ENCODE results near the gene PRKD2.

The PRKD2 gene

DNA sequence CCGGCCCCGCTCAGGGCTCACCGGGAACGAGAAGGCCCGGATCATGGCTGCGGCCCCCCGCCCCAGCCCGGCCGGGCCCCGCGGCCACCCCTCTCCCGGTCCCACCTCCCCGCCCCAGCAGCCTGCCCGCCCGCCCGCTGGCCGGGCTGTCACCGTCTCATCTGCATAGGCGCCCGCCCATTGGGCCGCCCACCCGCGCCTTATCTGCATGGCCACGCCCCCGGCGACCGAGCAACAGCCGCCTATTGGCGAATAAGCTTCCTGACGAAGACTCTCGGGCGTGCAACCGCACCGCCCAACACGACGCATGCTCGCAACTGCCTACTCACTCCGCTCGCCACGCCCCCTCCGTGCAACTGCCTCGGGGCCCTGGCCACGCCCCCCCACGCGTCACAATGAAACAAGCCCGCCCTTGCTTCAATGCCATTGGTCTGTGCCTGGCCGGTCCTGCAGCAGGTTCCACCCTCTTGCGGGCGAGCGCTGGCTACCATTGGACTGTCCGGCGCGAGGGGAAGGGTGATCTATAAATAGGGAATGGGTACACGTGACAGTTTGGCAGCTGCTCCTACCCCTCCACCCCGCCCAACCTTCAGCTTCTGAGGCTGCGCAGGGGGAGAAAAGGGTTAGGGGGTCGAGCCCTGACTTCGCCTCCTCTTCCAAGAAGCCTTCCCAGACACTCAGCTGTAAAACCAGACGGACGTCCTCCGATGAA, 55.7 kb downstream of the PRKD2 start, which contains the start of gene DACT3:
DACT3 (minus strand) TSS at position 163 of the 712 bp plus-strand sequence; CDS start at position 45, 118 bp downstream.
- peak; percentile 100 for DNase-seq (ENCODE audit: low read depth)

GRCh38 chr19:46660551-46661019, 56.3 kb downstream of the PRKD2 start:
- DNase-seq (ENCODE audit: low read depth), result no peak

GRCh38 chr19:46660008-46660517, 56.9 kb downstream of the PRKD2 start:
- no peak for DNase-seq (ENCODE audit: low read depth)

DNA sequence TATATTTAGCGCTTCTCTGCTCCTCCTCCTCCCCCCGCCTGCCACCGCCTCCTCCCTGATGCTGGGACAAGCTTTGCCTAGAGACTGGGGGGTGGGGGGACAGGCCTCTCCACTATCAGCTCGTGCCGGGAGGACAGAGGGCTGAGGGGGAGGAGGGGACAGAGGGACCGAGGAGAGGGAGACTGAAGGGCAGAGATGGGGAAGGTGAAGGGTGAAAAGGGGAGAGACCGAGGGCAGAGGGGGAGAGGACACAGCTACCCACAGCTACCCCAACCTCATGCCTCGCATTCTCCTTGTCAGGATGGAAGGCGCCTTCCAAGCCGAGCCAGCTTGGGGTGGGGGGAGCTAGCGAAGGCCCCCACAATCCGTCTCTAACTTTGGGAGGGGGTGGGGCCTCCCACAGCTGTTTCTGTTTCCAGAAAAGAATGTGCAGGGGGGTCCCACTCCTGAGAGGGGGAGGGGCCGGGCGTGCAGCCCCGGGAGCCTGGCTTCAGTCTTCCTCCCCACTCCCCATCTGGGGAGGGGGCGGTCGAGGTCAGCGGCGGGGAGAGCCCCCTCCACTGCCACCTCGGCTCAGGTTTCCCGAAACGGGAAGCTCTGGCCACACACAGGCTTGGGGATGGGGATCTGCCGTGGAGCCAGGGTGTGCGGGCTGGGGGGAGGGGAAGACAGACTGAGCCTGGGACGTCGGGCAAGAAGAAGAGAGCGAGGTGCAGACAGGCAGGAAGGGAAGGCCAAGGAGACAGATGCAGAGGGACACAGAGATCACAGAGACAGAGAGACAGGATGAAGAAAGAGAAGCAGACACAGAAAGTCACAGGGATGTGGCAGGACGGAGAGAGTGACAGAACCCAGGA, 57.5 kb downstream of the PRKD2 start:
- no peak for DNase-seq (ENCODE audit: low read depth)

GRCh38 chr19:46656541-46656940, 60.4 kb downstream of the PRKD2 start:
- no peak for DNase-seq (ENCODE audit: low read depth)

- DNase-seq (ENCODE audit: low read depth), result no peak
Measured at GRCh38 chr19:46654621-46655152, 62.2 kb downstream of the PRKD2 start.

DNA sequence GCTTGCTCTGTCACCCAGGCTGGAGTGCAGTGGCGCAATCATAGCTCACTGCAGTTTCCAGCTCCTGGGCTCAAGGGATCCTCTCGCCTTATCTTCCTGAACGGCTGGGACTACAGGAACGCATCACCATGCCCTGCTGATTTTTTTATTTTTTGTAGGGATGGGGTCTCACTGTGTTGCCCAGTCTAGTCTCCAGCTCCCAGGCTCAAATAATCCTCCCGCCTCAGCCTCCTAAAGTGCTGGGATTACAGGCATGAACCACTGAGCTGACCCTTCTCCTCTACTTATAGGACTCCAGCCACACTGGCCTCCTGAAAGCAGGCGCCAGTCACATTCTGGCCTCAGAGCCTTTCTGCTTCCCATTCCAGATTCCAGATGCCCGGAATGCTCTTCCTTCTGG, 66.5 kb downstream of the PRKD2 start:
- DNase-seq (ENCODE audit: low read depth), result no peak

GRCh38 chr19:46648961-46649960, 67.7 kb downstream of the PRKD2 start:
- no peak for DNase-seq (ENCODE audit: low read depth)

GRCh38 chr19:46648060-46648960, 68.6 kb downstream of the PRKD2 start:
- no peak for DNase-seq (ENCODE audit: low read depth)

DNA sequence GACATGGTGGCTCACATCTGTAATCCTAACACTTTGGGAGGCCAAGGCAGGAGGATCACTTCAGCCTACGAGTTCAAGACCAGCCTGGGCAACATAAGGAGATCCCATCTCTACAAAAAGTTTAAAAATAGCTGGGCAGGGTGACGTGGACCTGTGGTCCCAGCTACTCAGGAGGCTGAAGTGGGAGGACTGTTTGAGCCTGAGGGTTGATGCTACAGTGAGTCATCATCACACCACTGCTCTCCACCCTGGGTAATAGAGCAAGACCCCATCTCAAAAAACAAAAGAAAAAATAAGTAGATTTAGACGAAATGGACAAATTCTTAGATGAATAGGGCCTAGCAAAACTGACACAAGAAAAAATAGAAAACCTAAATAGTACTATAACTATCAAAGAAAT, 70.5 kb downstream of the PRKD2 start:
- DNase-seq (ENCODE audit: low read depth), result no peak

- DNase-seq (ENCODE audit: low read depth), result no peak
Measured at GRCh38 chr19:46644720-46645119, 72.2 kb downstream of the PRKD2 start.

DNA sequence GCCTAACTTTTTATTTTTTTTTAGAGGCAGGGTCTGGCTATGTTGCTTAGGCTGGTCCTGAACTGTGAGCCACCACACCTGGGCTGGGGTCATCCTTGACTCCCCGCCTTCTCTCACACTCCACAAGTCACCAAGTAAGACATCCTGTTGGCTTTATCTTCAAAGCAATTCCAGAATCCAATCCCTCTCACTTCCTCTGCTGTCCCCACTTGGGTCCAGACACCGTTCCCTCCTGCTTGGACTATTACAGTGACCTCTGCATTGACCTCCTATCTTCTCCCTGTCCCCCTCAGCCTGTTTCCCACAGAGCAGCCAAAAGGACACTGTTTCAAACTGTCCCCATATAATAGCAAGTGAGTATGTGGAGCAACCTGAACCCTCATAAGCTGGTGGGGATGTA, 76.3 kb downstream of the PRKD2 start:
- DNase-seq (ENCODE audit: low read depth), result no peak

- DNase-seq (ENCODE audit: low read depth), result no peak
Measured at GRCh38 chr19:46639358-46640182, 77.3 kb downstream of the PRKD2 start.

GRCh38 chr19:46637224-46637623, 79.7 kb downstream of the PRKD2 start:
- DNase-seq (ENCODE audit: low read depth), result no peak

DNA sequence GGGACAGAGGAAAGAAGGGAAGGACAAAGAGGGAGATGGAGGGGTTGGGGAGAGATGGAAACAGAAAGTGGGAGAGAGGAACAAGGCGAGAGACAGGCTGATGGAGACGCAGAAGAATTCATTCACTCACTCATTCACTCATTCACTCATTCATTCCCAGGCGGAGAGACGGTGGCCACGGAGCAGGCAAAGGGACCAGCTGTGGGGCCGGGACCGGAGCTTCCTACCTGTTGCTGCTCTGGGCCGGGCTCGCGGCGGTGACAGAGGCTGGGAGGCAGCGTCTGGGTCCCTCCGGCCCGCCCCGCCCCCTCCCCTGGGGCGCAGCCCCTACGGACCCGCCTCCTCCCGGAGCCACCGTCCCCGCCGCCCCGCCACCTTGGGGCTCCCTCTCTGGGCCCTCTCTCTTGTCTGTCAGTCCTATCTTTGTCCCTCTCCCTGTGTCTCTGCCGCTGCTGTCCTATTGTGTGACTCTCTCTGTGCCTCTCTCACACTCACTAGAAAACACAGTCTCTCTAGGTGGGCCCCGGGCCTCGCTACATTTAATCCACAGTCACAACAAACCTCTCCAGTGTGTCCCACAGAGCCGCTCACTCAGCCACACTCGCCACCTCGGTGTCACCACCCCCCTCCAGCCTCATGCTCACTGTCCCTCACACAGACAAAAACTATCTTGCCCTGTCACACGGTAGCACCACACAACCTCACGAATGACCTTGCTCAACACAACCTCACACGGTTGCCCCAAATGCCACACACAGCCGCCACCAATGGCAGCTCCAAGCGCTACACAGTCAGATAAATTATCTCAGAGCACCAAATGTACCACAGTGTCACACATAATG, 80.8 kb downstream of the PRKD2 start, which contains the start of gene GNG8:
GNG8 (minus strand) TSS at position 283 of the 842 bp plus-strand sequence. CDS start 1,520 bp downstream, outside the sequence.
- DNase-seq (ENCODE audit: low read depth), result no peak

- DNase-seq (ENCODE audit: low read depth), result no peak
Measured at GRCh38 chr19:46634656-46635218, 82.2 kb downstream of the PRKD2 start.

DNA sequence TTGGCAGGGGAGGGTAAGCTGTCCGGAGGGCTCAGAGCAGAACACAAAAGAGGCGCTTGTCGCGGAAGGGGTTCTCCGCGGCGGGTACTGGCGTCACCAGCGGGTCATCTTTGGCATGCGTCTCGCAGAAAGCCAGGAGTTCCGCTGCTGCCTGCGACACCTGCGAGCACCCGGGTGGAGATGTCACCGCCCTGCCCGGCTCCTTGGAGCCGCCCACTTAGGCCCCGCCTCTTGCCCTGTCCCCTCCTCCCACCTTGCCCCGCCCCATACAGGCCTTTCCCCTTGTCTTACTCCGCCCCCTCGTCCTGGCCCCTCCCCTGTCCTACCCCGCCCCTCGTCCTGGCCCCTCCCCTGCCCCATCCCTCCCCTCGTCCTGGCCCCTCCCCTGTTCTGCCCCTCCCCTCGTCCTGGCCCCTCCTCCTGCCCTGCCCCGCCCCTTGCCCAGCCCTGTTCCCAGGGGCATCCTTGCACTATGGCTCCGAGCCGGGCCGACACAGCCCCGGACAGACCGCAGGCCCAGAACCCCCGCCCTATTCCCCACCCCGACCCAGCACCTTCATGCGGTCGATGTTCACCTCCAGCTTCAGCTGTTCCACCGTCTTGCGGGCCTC, 82.8 kb downstream of the PRKD2 start:
- peak; percentile 92 for DNase-seq (ENCODE audit: low read depth)

- no peak for DNase-seq (ENCODE audit: low read depth)
Measured at GRCh38 chr19:46633130-46633529, 83.8 kb downstream of the PRKD2 start.

Data from stimulated activated CD4-positive, alpha-beta T cell treated with anti-CD3 and anti-CD28 coated beads, Interleukin-2, amount 100 ng/mL, for 4 hours (primary cell).